Mammary epithelial cell (primary cell): ENCODE data around the gene LRRC7.

Source experiments
- EZH2 ChIP-seq: IDR thresholded peaks from 2 replicates; pipeline ENCODE4 v1.6.1; 2012; ENCODE audit warnings: low read length, inconsistent platforms, borderline replicate concordance
- TF ChIP-seq, protein P1 (sequence below), 2 donors: IDR thresholded peaks in 1 of 2; conservative IDR thresholded peaks in 1 of 2; 2 replicates each; pipeline ENCODE4 v1.5.1; 2011 to 2012; ENCODE audit warnings: inconsistent platforms in 2 of 2, low read length in 2 of 2, mild to moderate bottlenecking in 2 of 2, control low read depth in 1 of 2, low read depth in 1 of 2; ENCODE audit not compliant: insufficient read depth in 1 of 2; ENCODE audit errors: extremely low read depth in 1 of 2

DNA sequence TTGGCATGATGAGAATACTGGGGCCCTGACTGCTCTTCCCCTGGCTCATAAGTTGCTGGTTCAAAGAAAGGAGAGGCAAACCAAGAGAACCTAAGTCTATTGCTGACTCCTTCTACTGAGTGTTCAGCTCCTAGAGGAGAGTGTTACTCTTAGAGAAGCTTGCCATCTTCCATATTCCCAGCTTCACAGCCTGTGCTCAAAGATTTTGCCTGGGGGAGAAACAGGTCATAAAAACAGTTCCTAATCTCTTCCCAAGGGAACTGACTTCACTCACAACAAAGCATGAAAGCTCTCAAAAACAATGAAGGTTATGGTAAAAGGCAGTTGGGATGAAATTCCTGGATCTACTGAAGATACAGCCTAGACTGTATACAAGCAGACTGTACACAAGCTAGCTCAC, 600.6 kb downstream of the LRRC7 start:
- TF ChIP-seq, protein P1, sequence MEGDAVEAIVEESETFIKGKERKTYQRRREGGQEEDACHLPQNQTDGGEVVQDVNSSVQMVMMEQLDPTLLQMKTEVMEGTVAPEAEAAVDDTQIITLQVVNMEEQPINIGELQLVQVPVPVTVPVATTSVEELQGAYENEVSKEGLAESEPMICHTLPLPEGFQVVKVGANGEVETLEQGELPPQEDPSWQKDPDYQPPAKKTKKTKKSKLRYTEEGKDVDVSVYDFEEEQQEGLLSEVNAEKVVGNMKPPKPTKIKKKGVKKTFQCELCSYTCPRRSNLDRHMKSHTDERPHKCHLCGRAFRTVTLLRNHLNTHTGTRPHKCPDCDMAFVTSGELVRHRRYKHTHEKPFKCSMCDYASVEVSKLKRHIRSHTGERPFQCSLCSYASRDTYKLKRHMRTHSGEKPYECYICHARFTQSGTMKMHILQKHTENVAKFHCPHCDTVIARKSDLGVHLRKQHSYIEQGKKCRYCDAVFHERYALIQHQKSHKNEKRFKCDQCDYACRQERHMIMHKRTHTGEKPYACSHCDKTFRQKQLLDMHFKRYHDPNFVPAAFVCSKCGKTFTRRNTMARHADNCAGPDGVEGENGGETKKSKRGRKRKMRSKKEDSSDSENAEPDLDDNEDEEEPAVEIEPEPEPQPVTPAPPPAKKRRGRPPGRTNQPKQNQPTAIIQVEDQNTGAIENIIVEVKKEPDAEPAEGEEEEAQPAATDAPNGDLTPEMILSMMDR (conservative IDR thresholded peaks at IDR 0.05 in 1 of 2, IDR thresholded peaks at IDR 0.05 in 1 of 2; ENCODE audit: extremely low read depth in 1 of 2, insufficient read depth in 1 of 2, low read depth in 1 of 2, low read length in 2 of 2), result no peak
- no peak for TF ChIP-seq EZH2
